Uterus (tissue), 2 donors: ENCODE data around the gene COL9A3.

ENCODE experiments used
- CTCF ChIP-seq, 4 experiments: fragments of 200-600 bp in 2 of 4; fragments of 450-650 bp in 2 of 4; sonication (generic) in 2 of 4; IDR thresholded peaks; one replicate each; pipeline ENCODE4 v1.5.1; 2016 to 2019; ENCODE audit warnings: antibody characterized with exemption in 4 of 4, mild to moderate bottlenecking in 2 of 4, moderate library complexity in 1 of 4
- POLR2A ChIP-seq, 2 donors: fragments of 450-650 bp; IDR thresholded peaks; one replicate each; pipeline ENCODE4 v1.6.1; 2016; ENCODE audit warnings: antibody characterized with exemption in 2 of 2, mild to moderate bottlenecking in 1 of 2, moderate library complexity in 1 of 2

- TF ChIP-seq POLR2A (IDR thresholded peaks at IDR 0.05), result no peak
- TF ChIP-seq CTCF (IDR thresholded peaks at IDR 0.05), result no peak
Measured at GRCh38 chr20:62772990-62773844, 43.6 kb upstream of the COL9A3 start.
